Adipose tissue (tissue), 3 donors: ENCODE results near the gene GGT6. TPM values are rescaled to one million over a fixed set of nuclear protein-coding genes. Genes with fewer than 3 reads are reported as not detected.

Experiments
- H3K27ac ChIP-seq: one replicate; pipeline ENCODE4 v1.5.1; 2013; ENCODE audit warnings: low read depth, low read length
- WGBS, 3 donors: extraction: QIAGEN DNeasy Blood & Tissue Kit; methylation state at CpG; one replicate each; pipeline ENCODE4 v1.1.7; 2013; 5-methylcytosine and 5-hydroxymethylcytosine counted together
- polyA plus RNA-seq, 3 donors: library from polyadenylated mRNA; stranded (reverse); fragments of 200-250 nt; gene quantifications; one replicate each; pipeline ENCODE4 v1.2.3, GENCODE V29; 2013
- donor health status: healthy with polysubstance abuse.
- donor health status: Bipolar disorder and iron deficiency.
- donor health status: healthy.

The GGT6 gene
- polyA plus RNA-seq, 3 donors = 1.6 to 20.3 TPM; not detected in 1

DNA sequence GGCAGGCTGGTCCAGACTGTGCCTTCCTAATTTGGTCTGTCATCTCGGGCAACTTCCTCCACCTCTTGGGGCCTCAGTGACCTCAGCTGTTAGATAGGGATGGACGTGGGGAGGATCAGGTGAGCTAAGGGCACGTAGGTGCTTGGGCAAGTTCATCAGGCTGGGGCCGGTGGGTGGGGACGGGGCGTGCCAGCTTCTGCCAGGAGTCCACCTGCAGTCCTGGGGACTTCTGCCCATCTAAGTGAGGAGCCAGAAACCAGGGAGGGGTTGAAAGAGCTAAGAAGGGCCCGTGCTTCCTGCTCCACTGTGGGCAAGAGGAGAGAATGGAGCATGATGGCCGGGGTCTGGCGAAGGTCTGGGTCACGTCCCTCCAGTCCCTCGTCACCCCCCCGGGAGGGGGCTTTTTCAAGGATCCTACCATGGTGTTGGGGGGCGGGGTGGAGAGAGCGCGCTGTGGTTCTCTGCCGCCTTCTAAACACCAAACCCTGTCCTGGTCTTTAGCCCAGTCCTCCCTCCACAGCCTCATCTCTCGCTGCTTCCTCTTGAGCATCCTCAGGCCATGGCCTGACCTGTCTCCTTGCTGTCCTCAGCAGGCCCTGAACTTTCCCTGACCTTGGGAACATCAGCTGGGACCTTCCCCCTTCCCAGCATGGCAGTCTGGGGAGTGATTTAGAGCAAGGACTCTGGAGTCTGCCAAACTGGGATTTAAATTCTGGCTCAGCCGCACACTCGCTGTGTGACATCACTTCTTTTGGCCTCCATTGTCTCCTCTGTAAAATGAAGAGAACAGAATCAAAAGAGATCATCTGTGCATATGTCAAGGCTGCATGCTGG lies 40.1 kb downstream of the GGT6 start:
- peak overlapping the region; percentile 30 for H3K27ac ChIP-seq
- 72 to 93% (median 77%) methylated on average over 19 of the region's 19 CpGs for WGBS, 3 donors

DNA sequence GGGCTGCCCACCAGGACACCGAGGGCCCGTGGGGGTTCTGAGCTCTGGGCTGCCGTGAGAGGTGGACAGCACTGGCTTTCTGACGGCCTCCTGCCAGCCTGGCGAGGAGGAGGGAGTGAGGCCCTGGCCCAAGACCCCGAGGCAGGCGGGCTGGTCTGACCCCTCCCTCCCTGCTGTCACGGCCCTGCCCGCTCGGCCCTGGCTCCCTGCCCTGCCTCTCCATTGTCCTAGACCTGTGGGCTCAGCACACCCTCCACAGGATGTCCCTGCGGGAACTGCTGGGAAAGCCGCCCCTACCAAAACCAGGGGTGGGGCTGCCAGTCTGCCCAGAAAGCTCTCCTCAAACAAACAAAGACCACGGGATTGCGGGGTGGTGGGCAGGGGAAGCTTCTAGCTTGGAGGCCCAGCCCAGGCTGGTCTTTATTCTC lies 41.0 kb downstream of the GGT6 start:
- no peak overlapping the region for H3K27ac ChIP-seq

GRCh38 chr17:4518901-4519300 lies 41.5 kb downstream of the GGT6 start:
- no peak overlapping the region for H3K27ac ChIP-seq
- 73 to 94% (median 83%) methylated on average over 10 of the region's 10 CpGs for WGBS, 3 donors

More for the DNA sequence above, 41.0 kb downstream of the GGT6 start:
- WGBS, 3 donors = 63 to 79% (median 71%) methylated on average over 13 to 14 of the region's 14 CpGs

- 50 to 64% (median 57%) methylated on average over 11 of the region's 11 CpGs for WGBS, 3 donors
These were observed 43.6 kb downstream of the GGT6 start for GRCh38 chr17:4516735-4517134.

GRCh38 chr17:4515501-4515900 lies 44.9 kb downstream of the GGT6 start:
- 26 to 93% (median 87%) methylated on average over 5 of the region's 5 CpGs for WGBS, 3 donors
- H3K27ac ChIP-seq = no peak overlapping the region

More at GRCh38 chr17:4516735-4517134, 43.6 kb downstream of the GGT6 start:
- H3K27ac ChIP-seq = no peak overlapping the region

GRCh38 chr17:4514779-4515178 lies 45.6 kb downstream of the GGT6 start:
- 80 to 92% (median 90%) methylated on average over 11 of the region's 11 CpGs for WGBS, 3 donors
- H3K27ac ChIP-seq = no peak overlapping the region

DNA sequence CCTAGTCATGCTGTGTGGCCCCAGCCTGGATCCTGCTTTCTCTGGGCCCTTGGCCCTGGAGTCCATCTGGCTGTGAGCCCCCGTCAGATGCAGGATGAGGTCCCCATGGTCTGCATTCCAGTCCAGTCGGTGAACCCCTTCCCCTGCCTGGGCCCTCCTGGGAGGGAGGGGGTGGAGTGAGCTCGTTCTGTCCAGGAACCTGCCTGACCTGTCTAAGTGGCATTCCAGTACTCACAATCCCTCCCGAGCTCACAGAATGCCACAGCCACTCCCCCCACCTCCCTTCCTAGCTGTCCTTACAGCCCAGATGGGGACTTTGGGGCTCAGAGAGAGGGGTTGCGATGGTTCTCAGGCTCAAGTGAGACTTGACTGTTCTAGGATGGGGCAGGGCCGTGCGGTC lies 46.2 kb downstream of the GGT6 start:
- H3K27ac ChIP-seq = no peak overlapping the region
- 60 to 85% (median 85%) methylated on average over 7 of the region's 7 CpGs for WGBS, 3 donors

GRCh38 chr17:4513113-4514032 lies 47.0 kb downstream of the GGT6 start:
- WGBS, 3 donors = 68 to 85% (median 83%) methylated on average over 22 to 24 of the region's 24 CpGs
- H3K27ac ChIP-seq = no peak overlapping the region

- WGBS, 3 donors = 86 to 90% (median 89%) methylated on average over 31 of the region's 31 CpGs
- no peak overlapping the region for H3K27ac ChIP-seq
These were observed 47.9 kb downstream of the GGT6 start for GRCh38 chr17:4512156-4513112.

DNA sequence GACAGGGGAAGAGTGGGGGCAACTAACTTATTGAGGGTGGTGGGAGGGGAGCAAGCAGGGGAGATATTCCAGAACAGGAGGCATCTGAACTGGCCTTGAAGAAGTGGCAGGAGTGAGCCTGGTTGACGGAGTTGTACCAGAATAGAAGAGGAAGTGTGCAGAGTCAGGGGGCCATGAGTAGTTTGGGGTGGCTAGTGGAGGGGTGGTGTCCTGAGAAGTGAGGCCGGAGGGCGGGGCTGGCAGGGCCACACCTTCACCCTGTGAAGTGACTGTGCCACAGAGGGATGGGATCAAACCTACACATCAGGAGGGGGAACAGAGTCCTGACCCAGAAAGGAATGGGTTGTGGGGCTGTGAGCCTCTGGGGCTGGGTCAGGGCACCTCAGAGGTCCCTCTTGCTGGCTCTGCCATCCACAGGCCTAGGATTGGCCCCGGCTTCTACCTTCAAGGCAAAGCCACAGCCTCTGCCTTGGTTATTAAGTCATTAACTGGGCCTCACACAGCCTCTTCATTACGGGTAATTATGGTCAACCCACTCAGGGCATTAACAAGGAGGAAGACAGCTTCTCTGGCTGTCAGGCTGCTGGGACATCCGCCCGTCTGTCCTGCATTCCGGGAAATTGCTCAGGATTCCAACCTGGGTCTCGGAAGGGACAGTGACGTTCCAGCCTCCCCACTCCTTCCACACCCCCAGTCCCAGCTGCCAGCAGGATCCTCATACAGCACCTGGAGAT lies 49.0 kb downstream of the GGT6 start:
- 78 to 87% (median 79%) methylated on average over 10 of the region's 10 CpGs for WGBS, 3 donors

DNA sequence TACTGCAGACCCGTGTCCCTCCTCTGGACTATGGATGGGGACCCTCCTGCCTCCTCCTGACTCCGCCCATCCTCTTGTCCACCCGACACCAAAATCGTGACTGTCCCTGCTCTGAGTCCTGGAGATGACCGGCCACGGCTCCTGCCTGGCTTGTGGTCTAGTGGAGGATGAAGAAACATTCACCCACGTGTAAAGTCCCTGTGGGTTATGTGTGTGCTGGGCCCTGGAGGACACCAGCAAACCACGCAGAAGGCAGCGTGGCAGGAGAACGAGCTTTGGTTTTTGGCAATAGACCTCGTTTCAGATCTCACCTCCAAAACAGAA lies 49.8 kb downstream of the GGT6 start:
- WGBS, 3 donors = 54 to 87% (median 64%) methylated on average over 11 of the region's 11 CpGs
- H3K27ac ChIP-seq = no peak overlapping the region

More for the DNA sequence above, 49.0 kb downstream of the GGT6 start:
- H3K27ac ChIP-seq = peak overlapping the region; percentile 0

DNA sequence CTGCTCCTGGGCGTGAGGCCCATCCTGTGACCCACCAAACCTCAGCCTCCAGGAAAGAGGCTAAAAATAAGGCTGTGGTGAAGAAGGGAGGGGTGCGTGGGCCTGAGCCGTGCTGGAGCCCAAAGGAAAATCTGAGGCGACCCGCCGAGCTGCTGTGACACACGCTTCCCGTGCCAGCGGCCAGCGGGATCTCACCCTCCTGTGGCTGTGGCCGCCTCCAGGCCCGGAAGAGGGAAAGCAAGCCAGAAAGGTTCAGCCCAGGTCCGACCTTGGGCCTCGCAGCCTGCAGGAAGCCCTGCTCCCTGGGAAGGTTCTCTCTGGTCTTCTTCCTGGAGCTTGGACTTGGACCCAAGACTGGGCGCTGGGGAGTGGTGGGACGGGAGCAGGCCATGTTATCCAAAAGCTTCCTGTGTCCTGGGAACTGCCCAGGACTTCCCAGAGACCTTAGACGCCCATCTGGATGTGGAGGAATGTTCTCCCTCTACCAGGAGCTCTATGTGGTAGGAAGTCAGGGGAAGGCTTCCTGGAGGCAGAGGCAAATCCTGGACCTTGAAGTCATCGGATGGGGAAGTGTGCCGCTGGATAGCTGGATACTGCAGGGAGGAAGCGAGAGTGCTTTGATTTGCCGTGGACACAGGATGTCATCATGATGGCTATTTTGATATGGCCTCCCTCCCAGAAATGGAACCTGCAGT lies 50.3 kb downstream of the GGT6 start:
- 45 to 70% (median 52%) methylated on average over 21 of the region's 21 CpGs for WGBS, 3 donors
- no peak overlapping the region for H3K27ac ChIP-seq

DNA sequence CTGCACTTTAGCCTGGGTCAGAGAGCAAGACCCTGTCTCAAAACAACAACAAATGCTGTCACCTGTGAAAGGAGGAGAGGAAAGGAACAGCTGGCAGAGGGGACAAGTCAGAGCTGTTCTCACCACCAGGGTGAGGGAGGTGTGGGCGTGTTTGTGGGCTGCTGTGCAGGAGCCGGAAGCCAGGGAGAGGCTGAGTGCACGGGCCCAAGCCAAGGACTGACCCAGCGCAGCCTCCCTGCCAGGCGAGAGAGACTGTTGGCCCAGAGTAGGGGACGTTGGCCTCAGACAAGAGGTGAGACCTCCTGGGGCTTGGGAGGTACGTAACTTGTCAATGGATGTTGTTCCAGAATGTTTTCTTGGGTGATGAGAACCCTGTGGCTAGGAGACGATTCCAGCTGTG lies 51.0 kb downstream of the GGT6 start:
- H3K27ac ChIP-seq = no peak overlapping the region
- 25 to 74% (median 31%) methylated on average over 8 of the region's 8 CpGs for WGBS, 3 donors

DNA sequence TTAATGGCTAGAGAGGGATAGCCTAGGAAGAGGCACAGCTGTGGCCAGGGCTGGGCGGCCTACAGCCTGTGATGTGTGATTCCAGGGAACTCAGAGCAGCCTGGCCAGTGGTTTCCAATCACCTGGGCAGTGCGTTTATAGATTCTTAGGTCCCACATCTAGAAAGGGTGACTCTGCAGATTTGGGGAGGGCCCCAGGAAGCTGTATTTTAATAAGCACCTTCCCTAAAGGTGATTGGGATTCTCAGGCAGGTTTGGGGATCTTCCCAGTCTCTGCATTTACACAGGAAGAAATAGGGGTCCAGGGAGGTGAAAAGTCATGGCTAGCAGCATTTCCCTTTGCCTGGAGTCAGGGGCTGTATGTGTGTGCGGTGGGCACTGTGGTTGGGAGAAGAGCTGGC lies 52.2 kb downstream of the GGT6 start:
- 79 to 87% (median 82%) methylated on average over 3 of the region's 3 CpGs for WGBS, 3 donors
- no peak overlapping the region for H3K27ac ChIP-seq

DNA sequence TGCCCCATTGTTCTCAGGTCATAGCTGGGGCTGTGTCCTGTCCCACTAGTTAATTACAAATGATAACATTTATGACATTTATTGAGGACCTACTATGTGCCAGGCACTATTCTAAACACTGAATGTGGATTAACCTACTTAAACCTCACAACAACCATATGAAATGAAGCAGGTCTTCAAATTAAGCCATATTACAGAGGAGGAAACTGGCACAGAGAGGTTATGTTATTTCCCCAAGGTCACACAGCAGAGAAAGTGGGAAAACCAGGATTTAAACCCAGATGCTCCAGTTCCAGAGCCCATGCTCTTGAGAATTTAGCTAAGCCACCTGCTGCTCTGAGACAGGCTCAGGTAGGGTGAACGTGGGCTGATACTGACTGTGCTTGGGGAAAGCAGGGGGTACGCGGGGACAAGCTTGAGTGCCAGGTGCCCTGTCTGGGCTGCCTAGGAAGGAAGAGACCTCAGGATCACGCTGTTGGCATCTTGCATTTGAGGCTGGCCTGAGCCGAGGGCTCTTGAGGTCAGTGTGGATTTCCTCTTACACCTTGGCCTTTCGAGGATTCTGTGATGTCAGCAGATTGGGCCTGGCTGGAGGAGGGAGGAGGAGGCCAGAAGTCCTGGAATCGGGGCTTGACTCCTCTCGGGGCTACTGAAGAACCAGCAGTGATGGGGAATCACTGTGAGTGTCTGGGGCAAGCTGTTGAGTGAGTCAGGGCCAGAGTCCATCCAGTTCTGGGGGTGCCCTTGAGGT lies 52.8 kb downstream of the GGT6 start:
- H3K27ac ChIP-seq = no peak overlapping the region
- WGBS, 3 donors = 60 to 84% (median 64%) methylated on average over 8 of the region's 8 CpGs
